GM21528 (cell line): ENCODE measurements around the gene OR7C1.
"Not testable (repeated sequence)": the region's sequence is repeated elsewhere in the genome, so short reads cannot be mapped to it uniquely, and the experiment has no call there.

Experiments
- ATAC-seq: cut with Tn5 transposase; IDR thresholded peaks from one replicate; pipeline ENCODE4 v1.9.1; 2021; ENCODE audit warnings: mild to moderate bottlenecking, moderate library complexity; ENCODE audit not compliant: unreplicated experiment, low FRiP score

Gene OR7C1

GRCh38 chr19:14768001-14768400, 67.0 kb downstream of the OR7C1 start:
- no peak for ATAC-seq

DNA sequence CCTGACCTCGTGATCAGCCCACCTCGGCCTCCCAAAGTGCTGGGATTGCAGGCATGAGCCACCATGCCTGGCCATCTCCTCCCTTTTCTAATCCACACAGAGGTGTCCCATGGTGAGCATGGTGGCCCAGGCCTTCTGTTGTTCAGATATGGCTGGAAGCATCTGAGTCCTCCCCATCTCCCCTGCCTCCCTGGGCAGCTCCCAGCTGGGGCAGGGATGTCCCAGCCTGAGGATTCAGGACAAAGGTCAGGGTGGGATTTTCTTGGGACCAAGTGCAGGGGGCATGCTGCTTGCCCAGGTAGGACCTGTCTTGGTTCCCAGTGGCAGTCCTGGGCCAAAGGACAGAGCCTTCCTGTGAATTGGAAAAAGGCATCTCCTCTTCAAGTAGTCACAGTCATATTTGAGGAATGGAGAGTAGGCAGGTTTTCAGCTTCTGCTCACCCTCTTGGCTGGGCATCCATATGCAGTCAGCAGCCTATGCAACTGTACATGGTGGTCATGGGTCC, 67.5 kb downstream of the OR7C1 start:
- ATAC-seq = no peak

- ATAC-seq = not testable (repeated sequence)
These were observed 69.1 kb downstream of the OR7C1 start for GRCh38 chr19:14765841-14766240.

DNA sequence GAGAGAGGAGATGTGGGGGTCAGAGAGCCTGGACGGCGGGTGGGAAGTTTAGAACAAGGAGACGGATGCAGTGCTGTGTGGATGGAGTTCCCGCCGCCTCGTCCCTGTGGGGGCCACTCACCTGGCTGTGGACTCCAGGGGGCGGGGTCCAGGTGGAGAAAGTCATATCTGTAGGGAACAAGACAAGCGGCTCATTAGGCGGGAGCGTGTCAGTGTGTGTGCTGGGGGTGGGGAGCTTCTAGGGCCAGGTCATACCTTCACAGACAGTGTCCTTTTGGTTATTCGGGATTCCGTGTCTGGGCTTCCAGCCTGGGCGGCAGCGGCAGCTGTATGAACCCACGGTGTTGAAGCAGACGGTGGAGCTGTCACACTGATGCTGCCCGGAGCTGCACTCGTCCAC, 69.6 kb downstream of the OR7C1 start:
- ATAC-seq = not testable (repeated sequence)

GRCh38 chr19:14764401-14764800, 70.6 kb downstream of the OR7C1 start:
- no peak for ATAC-seq

DNA sequence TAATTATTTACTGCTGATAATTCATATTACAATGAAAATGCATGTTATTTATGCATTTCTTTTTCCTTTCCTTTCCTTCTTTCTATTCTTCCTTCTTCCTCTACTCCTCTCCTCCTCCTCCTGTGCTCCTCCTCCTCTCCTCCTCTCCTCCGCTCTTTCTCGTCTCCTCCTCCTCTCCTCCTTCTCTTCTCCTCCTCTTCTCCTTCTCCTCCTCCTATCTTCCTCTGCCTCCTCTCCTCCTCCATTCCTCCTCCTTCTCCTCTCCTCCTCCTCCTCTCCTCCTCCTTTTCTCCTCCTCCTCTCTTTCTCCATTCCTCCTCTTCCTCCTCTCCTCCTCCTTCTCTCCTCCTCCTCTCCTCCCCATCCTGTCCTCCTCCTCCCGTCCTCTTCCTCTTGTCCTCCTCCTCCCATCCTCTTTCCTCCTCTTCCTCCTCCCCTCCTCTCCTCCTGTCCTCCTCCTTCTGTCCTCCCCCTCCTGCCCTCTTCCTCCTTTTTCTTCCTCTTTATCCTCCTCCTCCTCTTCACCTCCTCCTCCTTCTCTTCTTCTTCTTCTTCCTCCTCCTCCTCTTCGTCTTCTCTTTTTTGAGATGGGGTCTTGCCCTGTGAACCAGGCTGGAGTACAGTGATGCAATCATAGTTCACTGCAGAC, 71.4 kb downstream of the OR7C1 start:
- ATAC-seq = no peak

GRCh38 chr19:14762111-14762510, 72.9 kb downstream of the OR7C1 start:
- ATAC-seq = no peak

DNA sequence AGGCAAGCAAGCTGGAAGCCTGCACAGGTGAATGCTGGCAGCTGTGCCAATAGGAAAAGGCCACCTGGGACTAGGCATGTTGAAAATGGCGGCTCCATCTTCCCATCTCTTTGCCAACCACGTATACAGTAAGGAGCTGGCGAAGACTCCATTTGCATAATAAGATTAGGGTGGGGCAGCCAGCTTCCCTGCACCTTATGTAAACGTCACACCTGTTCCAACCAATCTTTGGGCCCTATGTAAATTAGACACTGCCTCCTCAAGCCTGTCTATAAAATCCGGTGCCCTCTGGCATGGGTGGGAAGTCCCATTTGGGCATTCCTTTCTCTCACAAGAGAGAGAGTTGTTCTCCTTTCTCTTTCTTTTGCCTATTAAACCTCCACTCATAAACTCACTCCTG, 73.4 kb downstream of the OR7C1 start:
- no peak for ATAC-seq

GRCh38 chr19:14758816-14759215, 76.2 kb downstream of the OR7C1 start:
- ATAC-seq = no peak

- no peak for ATAC-seq
These were observed 86.4 kb downstream of the OR7C1 start for GRCh38 chr19:14748601-14749000.
